HepG2 (cell line): Measurements from ENCODE around the gene TAF6L. TPM values are rescaled to one million over a fixed set of nuclear protein-coding genes. Genes with fewer than 3 reads are reported as not detected.

Experiments
- AKAP8 ChIP-seq: sonication (generic); formaldehyde crosslinking; IDR thresholded peaks from 2 replicates; pipeline ENCODE4 v1.5.1; 2020; ENCODE audit warnings: mild to moderate bottlenecking, missing genetic modification reagents
- ARID5B ChIP-seq: IDR thresholded peaks from 2 replicates; pipeline ENCODE4 v1.4.0; 2020; ENCODE audit warnings: mild to moderate bottlenecking, missing genetic modification reagents
- ESRRA ChIP-seq: sonication (generic); formaldehyde crosslinking; IDR thresholded peaks from 2 replicates; pipeline ENCODE4 v1.5.1; 2020; ENCODE audit warnings: mild to moderate bottlenecking, low read depth, missing genetic modification reagents
- KLF13 ChIP-seq: sonication (generic); formaldehyde crosslinking; IDR thresholded peaks from 2 replicates; pipeline ENCODE4 v1.4.0; 2020; ENCODE audit warnings: mild to moderate bottlenecking, missing genetic modification reagents
- KLF15 ChIP-seq: sonication (generic); formaldehyde crosslinking; IDR thresholded peaks from 2 replicates; pipeline ENCODE4 v1.8.1; 2023; ENCODE audit warnings: borderline replicate concordance, mild to moderate bottlenecking, inconsistent platforms, missing genetic modification reagents, mixed read lengths
- MAF1 ChIP-seq: sonication (generic); formaldehyde crosslinking; IDR thresholded peaks from 2 replicates; pipeline ENCODE4 v1.5.0; 2020; ENCODE audit warnings: missing genetic modification reagents, borderline replicate concordance
- MTA1 ChIP-seq: sonication (generic); formaldehyde crosslinking; IDR thresholded peaks from 2 replicates; pipeline ENCODE4 v1.4.0; 2020; ENCODE audit warnings: missing genetic modification reagents, mild to moderate bottlenecking, borderline replicate concordance
- NR2C2 ChIP-seq: sonication (generic); formaldehyde crosslinking; IDR thresholded peaks from 2 replicates; pipeline ENCODE4 v1.4.0; 2020; ENCODE audit warnings: missing genetic modification reagents, mild to moderate bottlenecking, moderate library complexity, borderline replicate concordance
- PBX2 ChIP-seq: IDR thresholded peaks from 2 replicates; pipeline ENCODE4 v1.6.1; 2016; ENCODE audit warnings: control low read depth
- RERE ChIP-seq: IDR thresholded peaks from 2 replicates; pipeline ENCODE4 v1.6.1; 2016; ENCODE audit warnings: low read depth, missing genetic modification reagents, missing compliant biosample characterization
- TCF12 ChIP-seq, 2 experiments: fragments of 450-650 bp in 1 of 2; sonication (generic) in 1 of 2; formaldehyde crosslinking in 1 of 2; IDR thresholded peaks; 2 replicates each; pipeline versions ENCODE4 v1.6.1 to v1.8.0; 2017 to 2022; ENCODE audit warnings: antibody characterized with exemption in 1 of 2, mild to moderate bottlenecking in 1 of 2, missing genetic modification reagents in 1 of 2, moderate library complexity in 1 of 2
- THAP11 ChIP-seq: IDR thresholded peaks from 2 replicates; pipeline ENCODE4 v1.6.1; 2016; ENCODE audit warnings: missing biosample characterization, missing genetic modification reagents
- TMF1 ChIP-seq: sonication (generic); formaldehyde crosslinking; IDR thresholded peaks from 2 replicates; pipeline ENCODE4 v1.8.1; 2022; ENCODE audit warnings: low read depth, missing genetic modification reagents
- ZBTB14 ChIP-seq: sonication (generic); formaldehyde crosslinking; IDR thresholded peaks from 2 replicates; pipeline ENCODE4 v1.4.0; 2020; ENCODE audit warnings: missing genetic modification reagents
- ZFP37 ChIP-seq: sonication (generic); formaldehyde crosslinking; IDR thresholded peaks from 2 replicates; pipeline ENCODE4 v1.4.0; 2020; ENCODE audit warnings: missing genetic modification reagents, borderline replicate concordance
- ZNF7 ChIP-seq: IDR thresholded peaks from 2 replicates; pipeline ENCODE4 v1.6.1; 2016; ENCODE audit warnings: missing biosample characterization, missing genetic modification reagents
- polyA plus RNA-seq, 8 experiments: library from polyadenylated mRNA; depleted of rRNA in 3 of 8; stranded (reverse) in 7 of 8; unstranded in 1 of 8; fragments of >200 nt; fragmentation: Illumina TruSeq in 4 of 8; extraction: Trizol in 4 of 8; gene quantifications; 2 replicates each; pipeline versions ENCODE4 v1.2.1 to v1.2.3, GENCODE V29; 2011 to 2016; ENCODE audit warnings: low read depth in 4 of 8, missing spikeins in 1 of 8, mixed read lengths in 1 of 8; ENCODE audit not compliant: insufficient read depth in 1 of 8
- total RNA-seq, 5 experiments: library from RNA; depleted of rRNA; stranded (reverse); fragments of >200 nt; fragmentation: Illumina TruSeq; extraction: Trizol; gene quantifications; 2 replicates each; pipeline ENCODE4 v1.2.3, GENCODE V29; 2016; ENCODE audit warnings: low read depth in 1 of 5

Gene TAF6L
- total and polyA plus RNA-seq, 2 of the 13 experiments (the other 11 are each of a cell fraction or from before 2014, with no cell fraction given), result 12.6 to 19.4 TPM

GRCh38 chr11:62831520-62832335, 60.5 kb downstream of the TAF6L start, which contains the start of gene STX5 (continued):
- TF ChIP-seq MTA1, result 0 out of 2 replicates have a peak, but pooled peaks have one; percentile 38
- TF ChIP-seq TCF12 (IDR thresholded peaks at IDR 0.05), result no peak
- no peak for TF ChIP-seq TCF12 (CRISPR knock-in tag; IDR thresholded peaks at IDR 0.05)
- no peak for TF ChIP-seq ZNF7 (CRISPR knock-in tag)
- no peak for TF ChIP-seq KLF13
- no peak for TF ChIP-seq ESRRA (CRISPR knock-in tag)
- no peak for TF ChIP-seq ZBTB14
- TF ChIP-seq ARID5B (CRISPR knock-in tag), result 0 out of 2 replicates have a peak, but pooled peaks have one; percentile 32
- TF ChIP-seq KLF15 (CRISPR knock-in tag), result 0 out of 2 replicates have a peak, but pooled peaks have one; percentile 43
- TF ChIP-seq AKAP8 (CRISPR knock-in tag), result no peak
- no peak for TF ChIP-seq RERE (CRISPR knock-in tag)
- no peak for TF ChIP-seq MAF1 (CRISPR knock-in tag)
- no peak for TF ChIP-seq ZFP37
- peak; percentile 94 for TF ChIP-seq PBX2 (CRISPR knock-in tag)
- peak; percentile 63; the same call in 1 of the 2 replicates for TF ChIP-seq NR2C2 (CRISPR knock-in tag)
- TF ChIP-seq THAP11 (CRISPR knock-in tag), result peak; percentile 75
- TF ChIP-seq TMF1, result no peak
